ENCODE measurements around the gene TP63. TPM values are rescaled to one million over a fixed set of nuclear protein-coding genes. Genes with fewer than 3 reads are reported as not detected.

The TP63 gene
- total and polyA plus RNA-seq, 2 donors (not counting 3 experiments of a cell fraction or from before 2014, with no cell fraction given) = not detected

GRCh38 chr3:189772584-189772983 is 141.4 kb downstream of the TP63 start:
- TF ChIP-seq POLR2A (IDR thresholded peaks at IDR 0.05; ENCODE audit: low read depth, low read length) (no peak), POLR2AphosphoS5 (IDR thresholded peaks at IDR 0.05; ENCODE audit: insufficient read depth, low read depth, low read length) (no peak), MYC (IDR thresholded peaks at IDR 0.05; ENCODE audit: low read depth, low read length) (no peak)
- Histone ChIP-seq H3K27me3 (ENCODE audit: control insufficient read depth in 2 of 2, insufficient read depth in 2 of 2, low read length in 2 of 2) (no peaks in the 10 kb centered on the region), H3K4me2 (ENCODE audit: insufficient read depth, low read length) (no peak overlapping the region), H3K27ac (ENCODE audit: insufficient read depth, low read depth, low read length) (no peak overlapping the region), H3K9ac (replicated peaks; ENCODE audit: extremely low read depth, insufficient read depth, low read length) (no peak overlapping the region), H3K36me3 (ENCODE audit: control insufficient read depth in 2 of 2, extremely low read depth in 1 of 2, insufficient read depth in 2 of 2, low read length in 2 of 2) (no peaks in the 10 kb centered on the region), H4K20me1 (replicated peaks; ENCODE audit: control insufficient read depth, extremely low read depth, insufficient read depth, low read length) (no peaks in the 10 kb centered on the region), H3K9me3 (replicated peaks; ENCODE audit: control insufficient read depth, insufficient read depth, low read length) (no peaks in the 10 kb centered on the region), H2AFZ (ENCODE audit: low read depth, low read length) (peak overlapping the region; percentile 17), H3K79me2 (ENCODE audit: control insufficient read depth, insufficient read depth, low read length) (no peaks in the 10 kb centered on the region), H3K4me3 (replicated peaks in 1 of 3; ENCODE audit: insufficient read depth in 1 of 3, low read depth in 1 of 3, low read length in 3 of 3) (no peak overlapping the region), H3K4me1 (ENCODE audit: control insufficient read depth, extremely low read depth, insufficient read depth, low read length) (peaks cover 4% of the 10 kb centered on the region), H3K9me1 (replicated peaks; ENCODE audit: control insufficient read depth, extremely low read depth, insufficient read depth, low read length) (no peaks in the 10 kb centered on the region)
- intact Hi-C loops (cut with micrococcal nuclease) = no loop called here
- ChIA-PET POLR2A (no interaction called here), CTCF (interaction anchor here (0.7 to 1.0 kb wide), 2 partner anchors 9 to 34 kb away, joined by 3 to 4 read pairs; no protein-coding TSS in a partner anchor)
- no TSS peak for BruUV-seq (replicated peaks)
- DNase-seq (ENCODE audit: low read depth, low spot score) (no peak), FAIRE-seq (no peak)
- dilution Hi-C loops (cut with MboI; ENCODE audit: extremely low pct_ligation_motif_present, low sequenced_read_pairs) = no loop called here

DNA sequence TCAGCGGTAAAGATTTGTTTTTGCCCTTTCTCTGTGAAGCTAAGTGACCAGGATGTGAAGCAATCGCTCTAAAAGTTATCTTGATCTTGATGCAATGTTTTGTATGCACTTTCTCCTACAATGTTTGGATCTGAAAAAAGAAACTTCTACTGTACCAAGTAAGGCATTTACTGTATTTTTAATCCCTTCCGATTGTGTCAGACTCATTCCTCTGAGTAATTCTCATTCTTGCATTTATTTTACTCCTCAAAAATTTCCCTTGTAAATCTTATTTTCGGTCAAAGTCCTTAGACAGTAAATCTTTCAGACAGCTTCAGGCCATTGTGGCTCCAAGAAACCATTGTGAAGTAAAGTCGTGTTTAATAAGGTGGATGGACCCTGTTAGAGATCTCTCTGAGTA is 141.9 kb downstream of the TP63 start:
- no peaks in the 10 kb centered on the region for H3K27me3 ChIP-seq (ENCODE audit: control insufficient read depth in 2 of 2, insufficient read depth in 2 of 2, low read length in 2 of 2)
- peak; percentile 34 for DNase-seq (ENCODE audit: low read depth, low spot score)
- POLR2A ChIA-PET = no interaction called here
- H3K9ac ChIP-seq (replicated peaks; ENCODE audit: extremely low read depth, insufficient read depth, low read length) = no peak overlapping the region
- intact Hi-C loops (cut with micrococcal nuclease) = no loop called here
- H3K36me3 ChIP-seq (ENCODE audit: control insufficient read depth in 2 of 2, extremely low read depth in 1 of 2, insufficient read depth in 2 of 2, low read length in 2 of 2) = no peaks in the 10 kb centered on the region
- BruUV-seq (replicated peaks) = no TSS peak
- peak overlapping the region; percentile 17 for H2AFZ ChIP-seq (ENCODE audit: low read depth, low read length)
- H3K4me1 ChIP-seq (ENCODE audit: control insufficient read depth, extremely low read depth, insufficient read depth, low read length) = peaks cover 4% of the 10 kb centered on the region
- CTCF ChIA-PET = interaction anchor here (0.7 to 1.0 kb wide), 3 partner anchors 9 to 176 kb away, joined by 3 to 4 read pairs (median 4); no protein-coding TSS in a partner anchor
- H3K4me3 ChIP-seq (replicated peaks in 1 of 3; ENCODE audit: insufficient read depth in 1 of 3, low read depth in 1 of 3, low read length in 3 of 3) = no peak overlapping the region
- no peaks in the 10 kb centered on the region for H3K9me1 ChIP-seq (replicated peaks; ENCODE audit: control insufficient read depth, extremely low read depth, insufficient read depth, low read length)
- no peak for FAIRE-seq
- H3K27ac ChIP-seq (ENCODE audit: insufficient read depth, low read depth, low read length) = no peak overlapping the region
- H4K20me1 ChIP-seq (replicated peaks; ENCODE audit: control insufficient read depth, extremely low read depth, insufficient read depth, low read length) = no peaks in the 10 kb centered on the region
- H3K9me3 ChIP-seq (replicated peaks; ENCODE audit: control insufficient read depth, insufficient read depth, low read length) = no peaks in the 10 kb centered on the region
- H3K79me2 ChIP-seq (ENCODE audit: control insufficient read depth, insufficient read depth, low read length) = no peaks in the 10 kb centered on the region
- dilution Hi-C loops (cut with MboI; ENCODE audit: extremely low pct_ligation_motif_present, low sequenced_read_pairs) = no loop called here
- no peak overlapping the region for H3K4me2 ChIP-seq (ENCODE audit: insufficient read depth, low read length)
- TF ChIP-seq, protein P1, sequence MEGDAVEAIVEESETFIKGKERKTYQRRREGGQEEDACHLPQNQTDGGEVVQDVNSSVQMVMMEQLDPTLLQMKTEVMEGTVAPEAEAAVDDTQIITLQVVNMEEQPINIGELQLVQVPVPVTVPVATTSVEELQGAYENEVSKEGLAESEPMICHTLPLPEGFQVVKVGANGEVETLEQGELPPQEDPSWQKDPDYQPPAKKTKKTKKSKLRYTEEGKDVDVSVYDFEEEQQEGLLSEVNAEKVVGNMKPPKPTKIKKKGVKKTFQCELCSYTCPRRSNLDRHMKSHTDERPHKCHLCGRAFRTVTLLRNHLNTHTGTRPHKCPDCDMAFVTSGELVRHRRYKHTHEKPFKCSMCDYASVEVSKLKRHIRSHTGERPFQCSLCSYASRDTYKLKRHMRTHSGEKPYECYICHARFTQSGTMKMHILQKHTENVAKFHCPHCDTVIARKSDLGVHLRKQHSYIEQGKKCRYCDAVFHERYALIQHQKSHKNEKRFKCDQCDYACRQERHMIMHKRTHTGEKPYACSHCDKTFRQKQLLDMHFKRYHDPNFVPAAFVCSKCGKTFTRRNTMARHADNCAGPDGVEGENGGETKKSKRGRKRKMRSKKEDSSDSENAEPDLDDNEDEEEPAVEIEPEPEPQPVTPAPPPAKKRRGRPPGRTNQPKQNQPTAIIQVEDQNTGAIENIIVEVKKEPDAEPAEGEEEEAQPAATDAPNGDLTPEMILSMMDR (IDR thresholded peaks at IDR 0.05; ENCODE audit: extremely low read depth in 1 of 2, insufficient read depth in 1 of 2, low read depth in 1 of 2, low read length in 2 of 2) = no peak
- TF ChIP-seq GATA2 (IDR thresholded peaks at IDR 0.05; ENCODE audit: insufficient read depth, insufficient read length, low read depth, low read length) = no peak
- TF ChIP-seq EZH2 (IDR thresholded peaks at IDR 0.05; ENCODE audit: borderline replicate concordance, low read depth, low read length, severe bottlenecking) = no peak
- TF ChIP-seq POLR2AphosphoS5 (IDR thresholded peaks at IDR 0.05; ENCODE audit: insufficient read depth, low read depth, low read length) = no peak
- no peak for TF ChIP-seq MAX (IDR thresholded peaks at IDR 0.05; ENCODE audit: insufficient read depth, insufficient read length)
- no peak for TF ChIP-seq JUN (IDR thresholded peaks at IDR 0.05; ENCODE audit: borderline replicate concordance, insufficient read depth, insufficient read length, low read depth)
- no peak for TF ChIP-seq POLR2A (IDR thresholded peaks at IDR 0.05; ENCODE audit: low read depth, low read length)
- TF ChIP-seq MYC (IDR thresholded peaks at IDR 0.05; ENCODE audit: low read depth, low read length) = no peak
- no peak for TF ChIP-seq FOS (IDR thresholded peaks at IDR 0.05; ENCODE audit: borderline replicate concordance, insufficient read depth, low read length)

Measured in endothelial cell of umbilical vein (primary cell).